ENCODE measurements around the gene PPP2CA.

The PPP2CA gene

GRCh38 chr5:134207696-134208095 lies 18.2 kb downstream of the PPP2CA start:
- H3K4me3 ChIP-seq (ENCODE audit: low read depth, low read length): no peak overlapping the region
- H3K36me3 ChIP-seq (replicated peaks): peaks cover 17% of the 10 kb centered on the region
- in situ Hi-C loops (cut with HindIII; ENCODE audit: low pct_ligation_motif_present, low sequenced_read_pairs): no loop called here
- no peak overlapping the region for H3K27ac ChIP-seq
- TF ChIP-seq, protein P1, sequence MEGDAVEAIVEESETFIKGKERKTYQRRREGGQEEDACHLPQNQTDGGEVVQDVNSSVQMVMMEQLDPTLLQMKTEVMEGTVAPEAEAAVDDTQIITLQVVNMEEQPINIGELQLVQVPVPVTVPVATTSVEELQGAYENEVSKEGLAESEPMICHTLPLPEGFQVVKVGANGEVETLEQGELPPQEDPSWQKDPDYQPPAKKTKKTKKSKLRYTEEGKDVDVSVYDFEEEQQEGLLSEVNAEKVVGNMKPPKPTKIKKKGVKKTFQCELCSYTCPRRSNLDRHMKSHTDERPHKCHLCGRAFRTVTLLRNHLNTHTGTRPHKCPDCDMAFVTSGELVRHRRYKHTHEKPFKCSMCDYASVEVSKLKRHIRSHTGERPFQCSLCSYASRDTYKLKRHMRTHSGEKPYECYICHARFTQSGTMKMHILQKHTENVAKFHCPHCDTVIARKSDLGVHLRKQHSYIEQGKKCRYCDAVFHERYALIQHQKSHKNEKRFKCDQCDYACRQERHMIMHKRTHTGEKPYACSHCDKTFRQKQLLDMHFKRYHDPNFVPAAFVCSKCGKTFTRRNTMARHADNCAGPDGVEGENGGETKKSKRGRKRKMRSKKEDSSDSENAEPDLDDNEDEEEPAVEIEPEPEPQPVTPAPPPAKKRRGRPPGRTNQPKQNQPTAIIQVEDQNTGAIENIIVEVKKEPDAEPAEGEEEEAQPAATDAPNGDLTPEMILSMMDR (IDR thresholded peaks at IDR 0.05; ENCODE audit: low read depth, low read length, missing control alignments): no peak
- no peak for DNase-seq
- H3K27me3 ChIP-seq (replicated peaks): no peaks in the 10 kb centered on the region

DNA sequence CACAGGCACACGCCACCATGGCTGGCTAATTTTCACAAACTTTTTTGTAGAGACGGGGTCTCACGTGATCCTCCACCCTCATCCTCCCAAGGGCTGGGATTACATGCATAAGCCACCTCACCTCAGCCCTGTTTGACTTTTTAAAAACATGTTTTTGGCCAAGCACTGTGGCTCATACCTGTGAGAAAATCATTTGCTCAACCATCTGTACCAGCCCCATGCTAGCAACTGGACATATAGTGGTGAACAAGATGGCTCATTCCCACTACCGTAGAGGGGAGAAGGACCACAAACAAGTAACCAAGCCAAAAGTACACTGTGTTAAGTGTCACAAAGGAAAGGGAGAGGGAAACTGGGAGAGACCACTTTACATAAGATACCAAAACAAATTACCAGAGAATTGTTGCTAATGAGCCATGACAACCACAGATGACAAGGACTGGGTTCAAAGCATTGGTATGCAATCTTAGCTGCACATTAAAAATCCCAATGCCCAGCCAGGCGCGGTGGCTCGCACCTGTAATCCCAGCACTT lies 19.2 kb downstream of the PPP2CA start:
- TF ChIP-seq, protein P1 (IDR thresholded peaks at IDR 0.05; ENCODE audit: low read depth, low read length, missing control alignments): no peak
- Histone ChIP-seq H3K4me3 (ENCODE audit: low read depth, low read length) (no peak overlapping the region), H3K27me3 (replicated peaks) (no peaks in the 10 kb centered on the region), H3K27ac (no peak overlapping the region), H3K36me3 (replicated peaks) (peaks cover 24% of the 10 kb centered on the region)
- in situ Hi-C loops (cut with HindIII; ENCODE audit: low pct_ligation_motif_present, low sequenced_read_pairs): no loop called here
- DNase-seq: no peak

- Histone ChIP-seq H3K27ac (no peak overlapping the region), H3K27me3 (replicated peaks) (no peaks in the 10 kb centered on the region), H3K36me3 (replicated peaks) (peaks cover 45% of the 10 kb centered on the region), H3K4me3 (ENCODE audit: low read depth, low read length) (no peak overlapping the region)
- TF ChIP-seq, protein P1 (IDR thresholded peaks at IDR 0.05; ENCODE audit: low read depth, low read length, missing control alignments): no peak
- DNase-seq: no peak
- in situ Hi-C loops (cut with HindIII; ENCODE audit: low pct_ligation_motif_present, low sequenced_read_pairs): no loop called here
Measured at GRCh38 chr5:134204575-134204974, 21.3 kb downstream of the PPP2CA start.

GRCh38 chr5:134203630-134204029 lies 22.2 kb downstream of the PPP2CA start:
- TF ChIP-seq, protein P1 (IDR thresholded peaks at IDR 0.05; ENCODE audit: low read depth, low read length, missing control alignments): no peak
- in situ Hi-C loops (cut with HindIII; ENCODE audit: low pct_ligation_motif_present, low sequenced_read_pairs): no loop called here
- no peak overlapping the region for H3K27ac ChIP-seq
- peaks cover 52% of the 10 kb centered on the region for H3K36me3 ChIP-seq (replicated peaks)
- no peak for DNase-seq
- H3K4me3 ChIP-seq (ENCODE audit: low read depth, low read length): no peak overlapping the region
- no peaks in the 10 kb centered on the region for H3K27me3 ChIP-seq (replicated peaks)

DNA sequence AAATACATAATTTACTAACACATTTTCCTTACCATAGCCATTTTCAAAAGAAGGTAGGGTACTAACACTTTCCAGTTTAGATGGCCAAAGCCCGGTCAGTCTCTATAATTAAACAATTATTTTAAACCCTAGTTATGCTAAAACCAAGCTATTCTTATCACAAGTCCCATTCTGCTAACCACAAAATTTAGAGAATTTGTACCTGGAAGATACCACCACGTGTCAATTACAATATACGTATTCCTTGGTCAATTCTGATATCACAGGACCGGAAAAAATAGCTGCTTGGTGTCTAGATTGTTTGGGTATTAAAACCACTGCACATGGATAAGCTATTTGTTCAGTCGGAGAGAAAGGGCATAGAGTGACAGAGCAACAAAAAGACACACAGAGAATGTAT lies 30.2 kb downstream of the PPP2CA start:
- TF ChIP-seq, protein P1 (IDR thresholded peaks at IDR 0.05; ENCODE audit: low read depth, low read length, missing control alignments): no peak
- Histone ChIP-seq H3K27me3 (replicated peaks) (no peaks in the 10 kb centered on the region), H3K36me3 (replicated peaks) (peaks cover 43% of the 10 kb centered on the region), H3K27ac (no peak overlapping the region), H3K4me3 (ENCODE audit: low read depth, low read length) (no peak overlapping the region)
- in situ Hi-C loops (cut with HindIII; ENCODE audit: low pct_ligation_motif_present, low sequenced_read_pairs): no loop called here
- DNase-seq: no peak

DNA sequence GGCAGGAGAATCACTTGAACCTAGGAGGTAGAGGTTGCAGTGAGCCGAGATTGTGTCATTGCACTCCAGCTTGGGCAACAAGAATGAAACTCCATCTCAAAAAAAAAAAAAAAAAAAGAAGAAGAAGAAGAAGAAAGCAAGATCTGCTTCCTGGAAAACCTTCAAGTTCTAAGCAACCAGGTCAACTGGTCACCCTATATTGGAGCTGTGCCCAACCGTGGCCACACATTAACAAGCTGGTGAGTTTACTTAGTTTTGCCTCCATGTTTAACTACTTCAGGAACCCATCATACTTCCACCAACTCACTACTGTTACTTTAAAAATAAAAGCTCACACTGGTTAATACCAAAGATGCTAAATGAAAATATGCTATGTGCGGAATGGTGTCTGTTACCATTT lies 36.8 kb downstream of the PPP2CA start:
- no peak overlapping the region for H3K4me3 ChIP-seq (ENCODE audit: low read depth, low read length)
- no peak overlapping the region for H3K27ac ChIP-seq
- no peak for DNase-seq
- no peaks in the 10 kb centered on the region for H3K27me3 ChIP-seq (replicated peaks)
- TF ChIP-seq, protein P1 (IDR thresholded peaks at IDR 0.05; ENCODE audit: low read depth, low read length, missing control alignments): no peak
- no peaks in the 10 kb centered on the region for H3K36me3 ChIP-seq (replicated peaks)
- in situ Hi-C loops (cut with HindIII; ENCODE audit: low pct_ligation_motif_present, low sequenced_read_pairs): no loop called here

All from brain microvascular endothelial cell (primary cell).